ENCODE measurements around the gene MYO5B.

Gene MYO5B

DNA sequence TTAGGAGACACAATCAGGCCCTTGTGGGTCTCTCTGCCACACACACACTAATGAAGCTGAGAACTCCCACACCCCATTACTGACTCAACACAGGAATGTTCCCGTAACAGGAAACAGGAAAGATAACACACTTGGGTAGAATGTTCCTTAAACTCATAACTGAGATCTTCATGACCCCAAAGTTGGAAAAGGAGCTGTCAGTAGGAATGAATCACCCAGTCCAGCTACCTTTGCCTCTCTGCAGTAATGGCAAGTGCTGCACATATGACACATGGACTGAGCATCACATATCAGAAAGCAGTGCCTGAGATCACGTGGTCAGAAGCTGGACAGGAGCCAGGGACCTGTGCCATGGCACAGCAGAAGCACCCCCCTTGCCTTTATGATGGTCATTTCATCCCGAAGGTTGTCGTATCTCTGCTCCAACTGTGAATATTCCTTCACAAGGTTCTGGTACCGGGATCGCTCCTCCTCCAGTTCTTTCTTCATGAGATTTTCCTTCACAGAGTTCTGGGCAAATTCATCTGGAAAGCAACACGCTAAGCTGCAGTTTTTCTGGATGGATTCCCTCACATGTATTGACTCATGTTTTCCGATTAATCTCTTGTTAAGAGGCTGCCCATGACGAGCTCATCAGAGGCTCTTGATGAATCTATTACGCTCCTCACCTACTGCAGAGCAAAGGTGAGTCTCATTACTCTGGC lies 316.2 kb downstream of the MYO5B start:
- DNase-seq (ENCODE audit: low spot score), result no peak

DNA sequence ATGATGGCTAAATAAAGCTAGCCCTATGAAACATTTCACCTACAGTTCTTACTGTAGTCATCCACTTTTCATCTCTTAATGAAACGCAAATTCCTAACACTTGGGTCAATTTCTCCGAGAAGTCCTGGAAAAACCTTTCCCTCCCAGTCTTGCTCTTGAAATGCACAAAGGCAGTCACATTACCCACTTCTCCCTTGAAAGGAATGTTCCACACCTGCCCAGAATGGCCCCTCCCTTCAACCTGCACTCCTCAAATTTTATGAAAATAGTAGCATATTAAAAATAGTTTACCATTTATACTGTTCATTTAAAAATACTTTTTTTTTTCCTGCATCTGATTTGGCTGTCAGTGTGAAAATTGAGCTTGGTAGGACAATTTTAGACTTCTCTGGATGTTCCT lies 316.9 kb downstream of the MYO5B start:
- no peak for DNase-seq (ENCODE audit: low spot score)

DNA sequence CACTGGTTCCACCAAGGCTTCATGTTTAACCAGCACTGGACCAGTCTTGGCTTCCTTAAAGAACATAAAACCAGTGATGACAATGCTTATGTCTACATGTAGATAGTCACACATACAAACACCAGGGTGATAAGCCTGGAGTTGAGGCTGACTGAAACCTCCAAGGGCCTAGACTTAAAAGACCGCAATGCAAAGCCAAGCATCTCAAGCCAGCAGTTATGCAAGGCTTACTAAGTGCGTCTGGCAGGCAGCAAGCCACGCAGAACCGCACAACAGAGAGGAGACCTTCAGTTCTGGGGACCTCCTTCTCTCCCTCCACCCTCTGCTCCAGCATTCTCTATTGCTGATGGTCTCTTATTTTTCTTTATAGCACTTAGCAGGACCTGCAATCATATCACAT lies 318.4 kb downstream of the MYO5B start:
- DNase-seq (ENCODE audit: low spot score), result no peak

DNA sequence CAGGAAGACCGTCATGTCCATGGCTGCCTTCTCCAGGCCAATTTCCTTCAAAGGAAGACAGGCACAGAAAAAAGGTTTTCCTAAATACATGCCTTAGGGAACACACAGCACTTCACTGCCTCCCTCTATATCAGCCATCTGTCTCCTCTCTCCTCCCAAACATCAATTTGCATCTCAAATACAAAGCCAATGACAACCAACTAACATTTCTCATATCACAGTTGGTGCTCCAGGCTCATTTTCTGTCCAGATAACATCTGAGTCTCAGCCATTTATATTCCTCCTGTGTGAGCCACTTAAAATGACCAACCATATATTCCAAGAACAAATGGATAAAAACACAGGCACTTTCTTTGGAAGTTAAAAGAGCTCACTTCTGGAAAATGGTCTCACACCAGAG lies 319.2 kb downstream of the MYO5B start:
- no peak for DNase-seq (ENCODE audit: low spot score)

DNA sequence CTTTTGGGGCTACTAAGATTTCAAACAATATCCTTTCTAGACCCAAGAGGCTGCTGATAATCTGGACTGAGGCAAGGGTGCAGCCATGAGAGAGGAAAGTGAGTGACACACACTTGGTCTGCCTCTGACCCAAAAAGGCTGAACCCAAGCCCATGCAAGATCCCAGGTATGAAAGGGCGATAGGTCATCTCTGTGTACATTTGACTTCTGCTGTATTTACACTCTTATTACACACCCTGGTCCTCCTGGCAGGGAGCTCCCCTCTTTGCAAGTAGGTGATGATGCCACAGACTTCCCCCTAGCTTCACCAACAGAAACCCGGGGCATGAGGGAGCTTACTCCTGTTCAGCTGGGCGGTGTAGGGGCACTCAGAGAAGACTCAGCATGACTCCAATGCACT lies 319.8 kb downstream of the MYO5B start:
- no peak for DNase-seq (ENCODE audit: low spot score)

DNA sequence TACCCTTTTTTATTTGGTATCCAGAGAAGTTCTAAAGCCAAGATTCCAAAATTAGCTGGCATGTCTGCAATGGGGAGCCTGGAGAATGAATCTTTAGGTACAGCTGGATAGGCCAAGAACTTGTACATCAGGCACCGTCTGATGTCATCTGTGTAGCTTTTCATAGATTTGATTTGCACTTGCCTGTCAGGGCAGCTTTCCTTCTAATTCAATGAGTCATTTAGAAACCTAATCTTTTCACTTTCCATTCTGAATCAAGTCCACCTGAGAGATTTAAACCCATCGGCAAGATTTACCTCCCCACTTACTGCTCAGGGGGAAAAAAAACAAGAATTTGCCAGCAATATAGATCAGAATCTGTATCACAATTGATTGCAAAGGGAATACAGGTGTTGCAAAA lies 320.7 kb downstream of the MYO5B start:
- DNase-seq (ENCODE audit: low spot score), result no peak

DNA sequence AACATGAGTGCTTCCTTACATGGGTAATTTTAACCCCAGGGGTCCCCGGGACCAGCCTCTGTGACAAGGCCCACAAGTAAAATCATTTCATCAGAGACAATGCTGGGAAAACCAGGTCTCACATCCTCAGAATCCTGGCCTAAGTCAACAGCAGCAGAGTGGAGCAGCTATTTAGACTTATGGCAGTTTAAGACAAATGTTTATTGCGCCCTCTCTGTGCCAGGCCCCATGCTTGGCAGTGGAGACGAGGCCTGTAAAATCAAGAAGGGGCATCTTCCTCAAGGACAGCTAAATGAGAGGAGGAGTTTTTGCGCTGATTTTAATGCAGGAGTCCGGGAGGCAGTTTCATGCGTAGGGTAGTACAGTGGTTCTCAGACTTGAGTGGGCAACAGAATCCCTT lies 325.6 kb downstream of the MYO5B start:
- no peak for DNase-seq (ENCODE audit: low spot score)

DNA sequence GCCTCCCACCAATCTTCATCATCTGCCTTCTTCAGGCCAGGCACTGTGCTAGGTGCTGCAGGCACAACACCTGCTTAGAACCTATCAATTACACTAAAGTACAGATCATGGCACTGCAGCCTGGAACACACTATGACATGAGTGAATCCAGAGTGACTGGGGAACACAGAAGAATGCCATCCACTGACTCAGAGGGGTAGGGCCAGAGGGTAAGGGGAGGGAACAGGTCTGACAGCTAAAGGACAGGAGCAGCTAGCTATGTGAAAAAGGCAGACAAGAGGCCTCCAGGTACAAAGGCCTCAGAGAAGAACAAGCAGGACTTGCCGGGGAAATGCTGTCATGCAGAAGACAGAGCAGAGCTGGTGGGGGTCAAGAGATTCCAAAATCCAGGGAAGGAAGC lies 328.3 kb downstream of the MYO5B start:
- no peak for DNase-seq (ENCODE audit: low spot score)

DNA sequence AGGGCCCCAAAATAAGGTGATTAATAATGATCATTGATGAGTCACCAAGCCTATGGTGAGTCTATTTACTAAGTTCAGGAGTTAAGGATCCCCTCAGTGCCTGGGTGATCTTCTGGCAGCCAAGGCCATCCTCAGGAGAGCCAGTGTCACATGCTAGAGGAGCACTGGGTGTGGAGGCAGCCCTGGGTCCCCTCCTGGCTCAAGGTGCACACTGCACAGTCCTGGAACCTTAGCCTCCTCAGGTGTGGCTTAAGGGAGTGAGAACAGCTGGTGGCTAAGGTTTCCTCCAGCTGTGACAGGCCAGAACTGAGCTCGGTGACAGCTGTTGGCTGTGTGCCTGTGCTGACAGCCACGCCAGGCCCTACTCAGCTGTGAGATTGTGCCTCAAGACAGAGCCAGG lies 329.5 kb downstream of the MYO5B start:
- no peak for DNase-seq (ENCODE audit: low spot score)

DNA sequence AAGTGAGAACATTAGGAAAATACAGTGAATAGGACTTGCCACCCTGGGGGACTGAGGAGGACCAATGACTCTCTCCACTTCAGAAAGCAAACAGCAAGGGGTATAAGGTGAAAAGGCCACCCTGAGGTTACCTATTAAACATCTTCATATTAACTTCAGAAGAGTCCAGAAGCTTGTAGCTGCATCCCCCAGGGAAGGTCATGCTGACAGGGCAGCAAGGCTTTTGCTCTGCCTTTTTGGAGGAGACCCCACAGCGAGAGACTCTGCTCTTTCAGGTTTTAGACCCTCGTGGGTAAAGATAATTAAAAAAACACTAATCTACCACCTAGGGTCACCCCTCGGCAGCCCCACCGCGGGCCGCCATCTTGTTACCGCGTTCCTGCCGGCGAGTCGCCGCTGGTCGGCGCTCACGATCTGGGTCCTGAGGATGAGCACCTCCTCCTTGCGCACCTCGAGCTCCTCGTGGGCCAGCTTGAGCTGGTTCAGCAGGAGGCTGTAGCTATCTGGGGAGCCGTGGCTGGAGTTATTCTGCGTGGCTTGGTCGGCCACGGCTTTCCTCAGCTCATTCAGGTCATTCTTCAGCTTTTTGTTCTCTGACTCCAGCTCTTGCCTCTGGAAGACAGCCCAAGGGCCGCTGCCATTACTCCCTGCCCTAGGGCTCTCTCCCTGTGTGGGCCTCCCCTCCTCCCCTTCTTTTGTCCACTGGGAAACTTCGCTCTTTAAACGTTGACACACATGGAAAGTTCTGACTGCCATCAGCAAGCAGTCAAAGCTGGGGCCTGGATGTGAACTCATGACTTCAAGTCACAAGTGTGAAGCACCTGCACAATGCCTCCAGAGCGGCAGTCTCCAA lies 331.0 kb downstream of the MYO5B start:
- DNase-seq (ENCODE audit: low spot score), result no peak

DNA sequence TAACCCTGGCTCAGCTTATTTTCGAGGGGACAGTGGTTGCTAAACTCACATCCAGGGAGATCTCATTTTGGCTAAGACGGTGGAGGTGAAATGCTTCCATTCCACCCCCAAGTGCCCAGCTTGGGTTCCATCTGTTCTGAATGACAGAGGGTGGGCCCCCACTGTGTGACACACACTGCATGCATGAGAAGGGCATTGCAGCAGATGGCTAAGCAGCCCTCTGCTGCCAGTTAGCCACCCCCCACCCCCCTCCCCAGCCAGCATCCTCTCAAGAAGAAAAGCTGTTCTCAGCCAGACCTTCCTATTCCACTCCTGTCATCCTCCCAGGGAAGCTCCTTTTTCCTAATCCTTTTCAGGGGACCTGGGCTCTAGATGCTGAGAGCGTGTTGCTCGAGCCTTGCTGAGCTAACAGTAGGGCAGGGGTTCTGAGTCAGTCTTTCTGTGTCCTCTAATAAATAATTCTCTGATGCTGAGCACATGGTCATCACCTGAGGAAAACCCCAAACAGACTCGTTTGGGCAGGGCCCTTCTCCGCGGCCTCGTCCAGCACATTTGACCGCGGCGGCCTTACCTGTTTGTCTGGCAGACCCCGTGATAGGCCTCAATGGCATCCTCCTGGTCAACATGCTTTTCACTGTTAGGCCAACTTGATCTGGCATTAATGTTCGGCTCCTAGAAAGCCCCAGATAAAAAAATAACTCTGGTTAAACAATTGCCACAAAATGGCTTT lies 332.1 kb downstream of the MYO5B start:
- DNase-seq (ENCODE audit: low spot score), result no peak

DNA sequence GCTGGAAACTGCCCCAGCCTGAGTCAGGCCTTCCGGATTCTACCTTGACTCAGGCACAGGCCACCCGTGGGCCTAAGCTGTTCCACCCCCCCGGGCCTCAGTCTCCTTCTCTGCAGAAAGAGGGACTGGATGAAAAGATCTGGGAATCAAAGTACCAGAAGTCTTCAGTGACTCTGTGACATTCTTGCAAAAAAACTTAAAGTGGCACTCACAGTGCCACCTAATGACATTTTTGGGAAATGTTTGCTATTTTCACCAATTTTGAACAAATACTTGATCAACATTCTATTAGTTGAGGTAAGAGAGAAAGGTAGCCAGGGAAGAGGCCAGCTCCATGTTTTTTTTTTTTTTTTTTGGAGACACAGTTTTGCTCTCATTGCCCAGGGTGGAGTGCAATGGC lies 333.3 kb downstream of the MYO5B start:
- DNase-seq (ENCODE audit: low spot score), result no peak

DNA sequence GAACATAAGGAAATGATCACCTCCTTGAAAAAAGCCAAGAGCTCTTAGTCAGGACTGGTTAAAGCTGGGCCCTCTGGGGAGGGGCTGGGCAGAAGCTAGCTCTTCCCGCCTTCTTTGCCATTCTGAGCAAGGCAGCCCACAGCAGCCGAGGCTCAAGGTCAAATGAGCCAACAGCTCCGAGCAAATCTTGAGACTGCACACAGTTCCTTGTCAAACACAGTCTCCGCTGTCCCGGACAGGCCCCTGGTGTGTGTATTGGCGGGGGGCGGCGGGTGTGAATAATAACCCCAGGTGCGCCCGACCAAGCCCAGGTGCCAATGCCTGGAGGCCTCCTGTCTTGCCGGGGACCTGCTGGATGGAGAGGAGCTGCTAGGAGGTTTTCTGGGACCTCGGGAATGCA lies 335.2 kb downstream of the MYO5B start:
- no peak for DNase-seq (ENCODE audit: low spot score)

DNA sequence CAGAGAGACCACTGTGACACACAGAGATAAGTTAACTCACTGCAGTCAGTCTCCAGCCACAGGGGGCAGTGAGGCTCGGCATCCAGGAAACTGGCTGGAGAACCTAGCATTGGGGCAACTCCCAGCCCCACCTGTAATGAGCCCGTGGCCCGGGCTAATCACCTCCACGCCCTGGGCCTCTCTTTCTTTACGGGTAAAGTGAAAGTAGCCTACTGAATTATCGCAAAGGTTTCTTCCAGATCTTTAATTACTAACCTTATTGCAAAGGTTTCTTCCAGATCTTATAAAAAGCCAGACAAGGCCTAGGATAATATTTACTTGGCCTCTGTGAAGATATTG lies 336.0 kb downstream of the MYO5B start:
- no peak for DNase-seq (ENCODE audit: low spot score)

DNA sequence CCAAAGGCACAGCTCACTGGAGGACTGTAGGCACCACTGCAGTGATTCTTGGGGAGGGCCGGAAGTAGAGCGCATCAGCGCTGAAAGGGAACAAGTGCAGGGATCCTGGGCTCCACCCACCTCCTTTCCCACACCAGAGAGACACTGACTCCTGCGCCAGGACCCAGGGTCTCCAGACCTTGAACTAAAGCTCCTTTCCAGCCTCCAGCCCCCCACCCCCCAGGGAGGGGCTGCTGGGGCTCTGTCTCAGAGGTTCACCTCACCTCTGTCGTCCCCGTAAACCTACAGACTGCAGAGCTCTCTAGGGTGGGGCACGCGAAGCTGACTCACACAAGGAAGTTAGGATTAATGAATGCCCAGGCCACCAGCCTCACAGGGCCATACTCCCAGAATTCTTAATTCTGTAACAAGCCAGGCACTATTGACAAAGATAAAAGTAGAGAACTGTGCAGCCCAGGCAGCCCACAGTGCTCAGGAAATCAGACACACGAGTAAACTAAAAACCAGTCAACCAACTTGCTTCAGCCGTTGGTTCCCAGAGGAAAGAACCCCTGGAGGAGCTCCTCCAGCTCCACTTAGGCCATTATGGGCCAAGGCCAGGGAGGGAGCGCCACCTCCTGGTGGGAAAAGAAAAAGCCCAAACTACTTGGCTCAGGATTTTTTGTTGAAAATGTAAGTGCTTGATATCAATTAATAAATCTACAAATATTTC lies 336.5 kb downstream of the MYO5B start:
- peak; percentile 23 for DNase-seq (ENCODE audit: low spot score)

DNA sequence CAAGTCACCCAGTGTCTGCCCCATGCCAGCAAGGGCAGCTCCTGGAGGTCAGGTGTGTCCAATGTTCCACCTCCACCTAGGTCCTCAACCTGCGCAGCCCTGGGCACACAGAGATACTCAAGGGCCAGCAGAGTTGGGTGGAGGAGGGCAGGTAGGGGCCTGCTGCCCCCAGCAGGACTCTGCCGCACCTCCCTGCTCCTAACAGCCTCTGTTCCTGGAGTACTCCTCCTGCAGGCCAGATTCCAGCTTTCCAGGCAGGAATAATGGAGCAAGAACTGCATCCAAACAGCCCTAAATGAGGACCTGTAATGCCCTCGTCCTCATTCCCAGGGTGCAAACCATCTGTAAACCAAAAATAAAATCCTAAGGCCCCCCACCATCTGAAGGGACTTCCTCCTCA lies 337.2 kb downstream of the MYO5B start:
- no peak for DNase-seq (ENCODE audit: low spot score)

DNA sequence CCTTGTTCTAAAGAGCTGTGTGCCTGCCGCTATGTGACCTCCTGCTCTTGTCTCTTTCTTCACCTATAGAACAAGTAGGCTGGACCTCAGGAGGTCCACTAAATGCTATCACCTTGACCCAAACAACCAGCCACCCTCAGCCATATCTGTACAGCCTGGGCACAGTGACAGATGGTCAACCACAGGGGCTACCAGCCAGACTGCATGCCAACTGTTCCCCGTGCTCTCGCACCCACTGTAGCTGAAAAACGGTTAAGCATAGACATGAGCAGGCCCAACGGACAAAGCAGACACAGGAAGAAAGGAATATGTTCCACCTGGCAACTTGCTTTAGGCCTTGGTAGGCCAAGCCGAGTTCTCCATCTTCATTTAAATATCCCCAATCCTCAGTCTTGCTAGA lies 338.5 kb downstream of the MYO5B start:
- DNase-seq (ENCODE audit: low spot score), result no peak

DNA sequence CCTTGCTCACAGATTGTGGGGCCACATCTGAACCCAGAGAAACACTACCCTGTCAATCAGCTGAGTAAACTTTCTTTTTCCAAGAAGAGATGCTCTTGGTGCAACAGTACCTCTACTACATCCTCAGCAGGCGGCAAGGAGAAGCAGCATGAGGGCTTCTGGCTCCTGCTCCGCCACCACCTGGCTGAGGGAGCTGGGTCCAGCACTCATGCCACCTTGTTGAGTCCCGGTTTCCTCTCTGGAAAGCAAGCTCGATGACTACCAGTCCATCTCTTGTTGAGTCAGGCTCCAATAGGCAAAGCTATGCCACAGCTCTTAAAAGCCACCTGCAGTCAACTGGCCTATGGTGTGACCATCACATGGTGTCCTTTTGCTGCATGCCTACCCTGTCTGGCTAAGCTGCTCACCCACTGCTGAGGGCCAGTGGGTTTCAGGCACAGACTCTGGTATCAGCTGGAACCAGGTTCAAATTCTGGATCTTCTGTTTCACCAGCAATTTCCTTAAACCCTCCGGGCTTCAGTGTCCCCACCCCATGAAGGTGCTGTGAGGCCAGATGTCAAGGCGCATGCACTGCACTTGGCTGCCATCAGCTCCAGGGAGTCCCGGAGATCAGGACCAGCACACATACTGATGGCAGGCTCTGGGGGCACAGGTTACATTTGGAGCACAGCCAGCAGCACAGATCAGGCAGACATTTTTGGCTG lies 339.1 kb downstream of the MYO5B start:
- no peak for DNase-seq (ENCODE audit: low spot score)

DNA sequence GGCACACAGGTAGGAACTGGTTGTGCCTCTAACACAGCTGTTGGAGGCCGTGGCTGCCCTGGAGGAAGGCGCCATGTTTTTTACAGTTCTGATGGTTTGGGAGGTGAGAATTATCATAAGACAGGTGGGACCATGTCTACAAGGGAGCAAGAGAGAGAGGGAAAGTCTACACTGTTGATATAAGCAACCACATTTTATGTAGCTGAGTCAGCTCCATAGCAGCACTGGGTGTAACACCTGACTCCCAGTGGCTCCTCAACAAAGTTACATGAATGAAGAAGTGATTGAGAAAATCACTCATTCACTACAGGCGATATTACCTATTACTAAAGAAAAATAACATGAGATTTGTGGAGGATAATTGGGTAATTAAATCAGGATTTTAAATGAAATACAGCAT lies 340.3 kb downstream of the MYO5B start:
- no peak for DNase-seq (ENCODE audit: low spot score)

DNA sequence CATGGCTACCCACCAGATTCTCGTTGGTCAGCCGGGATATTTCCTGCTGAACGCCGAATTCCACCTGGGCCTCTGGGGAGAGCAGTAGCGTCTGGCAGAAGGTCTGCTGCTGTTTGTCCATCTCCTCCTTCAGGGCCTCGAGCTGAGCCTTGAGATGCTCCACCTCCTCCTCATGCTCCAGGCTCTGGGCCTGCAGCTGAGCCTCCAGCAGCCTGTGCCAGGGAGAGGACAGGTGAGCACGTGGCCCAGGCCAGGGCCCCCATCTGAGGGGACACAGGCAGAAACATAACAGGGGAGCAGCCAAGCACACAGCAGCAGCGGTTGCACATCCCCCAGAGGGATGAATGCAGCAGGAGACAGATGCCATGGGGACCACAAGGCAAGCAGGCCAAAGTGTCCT lies 341.5 kb downstream of the MYO5B start:
- no peak for DNase-seq (ENCODE audit: low spot score)

DNA sequence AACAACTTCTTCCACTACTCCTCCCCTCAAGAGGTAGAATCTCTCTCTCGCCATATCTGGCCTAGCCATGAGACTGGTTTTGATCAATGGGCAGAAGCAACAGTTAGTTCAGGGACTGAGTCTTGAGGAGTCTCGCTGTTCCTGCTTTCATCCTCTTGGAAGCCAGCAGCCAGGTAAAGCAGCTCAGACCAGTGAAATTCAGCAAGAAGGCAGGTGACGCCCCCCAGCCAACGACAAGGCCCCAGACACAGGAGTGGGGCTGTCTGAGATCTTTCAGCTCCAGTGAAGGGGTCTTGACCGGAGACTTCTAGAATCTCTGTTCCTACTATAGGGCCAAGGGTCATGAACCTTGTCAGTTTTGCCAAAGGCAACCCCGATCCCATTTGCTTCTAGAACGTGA lies 341.9 kb downstream of the MYO5B start:
- no peak for DNase-seq (ENCODE audit: low spot score)

DNA sequence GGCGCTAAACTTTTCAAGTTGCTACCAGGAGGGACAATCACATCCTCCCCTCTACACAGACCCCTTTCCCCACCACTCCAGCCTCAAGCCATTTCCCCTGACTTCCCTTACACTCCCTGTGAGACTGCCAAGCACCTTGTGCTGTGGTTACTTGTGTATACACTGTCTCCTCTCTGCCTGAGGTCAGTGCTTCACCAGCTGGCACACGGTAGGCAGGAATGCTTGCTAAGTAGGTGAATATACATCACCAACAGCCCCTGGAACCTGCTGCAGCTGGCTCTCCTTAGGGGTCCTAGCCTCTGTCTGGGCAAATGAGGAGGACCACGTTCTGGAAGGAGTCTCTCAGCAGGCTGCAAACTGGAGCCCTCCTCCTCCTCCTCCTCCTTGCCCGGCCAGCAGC lies 343.3 kb downstream of the MYO5B start:
- DNase-seq (ENCODE audit: low spot score), result no peak

All from germinal center (tissue), 1 donor.